Smooth muscle cell (in vitro differentiated cells): ENCODE measurements around the gene PTPRA. TPM values are rescaled to one million over a fixed set of nuclear protein-coding genes. Genes with fewer than 3 reads are reported as not detected.
"Not testable (repeated sequence)": the region's sequence is repeated elsewhere in the genome, so short reads cannot be mapped to it uniquely, and the experiment has no call there.

Experiments used
- DNase-seq: peaks from one replicate; lab custom pipeline; 2025; ENCODE audit not compliant: unreplicated experiment; lab: John Stamatoyannopoulos, UW
- H2AFZ ChIP-seq: fragments of 200-600 bp; sonication (generic); 2 replicates; pipeline ENCODE4 v1.6.0; 2016; ENCODE audit warnings: antibody characterized with exemption, low read depth, mild to moderate bottlenecking
- H3F3A ChIP-seq: fragments of 200-600 bp; sonication (generic); 2 replicates; pipeline ENCODE4 v1.6.0; 2017; ENCODE audit warnings: antibody characterized with exemption, low read depth
- H3K27ac ChIP-seq: fragments of 200-600 bp; sonication (generic); 2 replicates; pipeline ENCODE4 v1.5.1; 2016; ENCODE audit warnings: low read depth, mild to moderate bottlenecking
- H3K27me3 ChIP-seq: fragments of 200-600 bp; sonication (generic); 2 replicates; pipeline ENCODE4 v1.6.1; 2016; ENCODE audit warnings: low read depth, mild to moderate bottlenecking
- H3K36me3 ChIP-seq: fragments of 200-600 bp; sonication (generic); 2 replicates; pipeline ENCODE4 v1.5.1; 2016; ENCODE audit warnings: low read depth
- H3K4me1 ChIP-seq: fragments of 200-600 bp; sonication (generic); 2 replicates; pipeline ENCODE4 v1.5.1; 2016; ENCODE audit warnings: low read depth
- H3K4me2 ChIP-seq: fragments of 200-600 bp; sonication (generic); 2 replicates; pipeline ENCODE4 v1.6.0; 2016; ENCODE audit warnings: mild to moderate bottlenecking
- H3K4me3 ChIP-seq: fragments of 200-600 bp; sonication (generic); 2 replicates; pipeline ENCODE4 v1.5.1; 2016; ENCODE audit warnings: mild to moderate bottlenecking
- H3K79me2 ChIP-seq: fragments of 200-600 bp; sonication (generic); 2 replicates; pipeline ENCODE4 v1.6.0; 2016; ENCODE audit warnings: low read depth, mild to moderate bottlenecking
- H3K9ac ChIP-seq: fragments of 200-600 bp; sonication (generic); 2 replicates; pipeline ENCODE4 v1.6.0; 2016; ENCODE audit warnings: low read depth
- H3K9me3 ChIP-seq: fragments of 200-600 bp; sonication (generic); replicated peaks from 2 replicates; pipeline ENCODE4 v1.5.1; 2016; ENCODE audit warnings: low read depth
- H4K20me1 ChIP-seq: fragments of 200-600 bp; sonication (generic); 2 replicates; pipeline ENCODE4 v1.6.0; 2016; ENCODE audit warnings: low read depth
- CTCF ChIP-seq: fragments of 200-600 bp; sonication (generic); IDR thresholded peaks from 2 replicates; pipeline ENCODE4 v1.5.1; 2017; ENCODE audit warnings: borderline replicate concordance, mild to moderate bottlenecking, antibody characterized with exemption; ENCODE audit not compliant: insufficient read depth, poor library complexity, severe bottlenecking
- WGBS: methylation state at CpG from one replicate; pipeline ENCODE4 v1.1.7; 2016; ENCODE audit warnings: low lambda C conversion rate; 5-methylcytosine and 5-hydroxymethylcytosine counted together
- polyA plus RNA-seq: library from polyadenylated mRNA; unstranded; fragments of >200 nt; fragmentation: Nextera tagmentation; extraction: Ambion mirVana; gene quantifications from 2 replicates; pipeline ENCODE4 v1.2.1, GENCODE V29; 2016
- total RNA-seq: library from RNA; depleted of rRNA; stranded (reverse); fragments of >200 nt; gene quantifications from 2 replicates; pipeline ENCODE4 v1.2.3, GENCODE V29; 2014

PTPRA gene
- total RNA-seq (48.9 and 66.1 TPM in 2 replicates), polyA plus RNA-seq (35.3 and 38.4 TPM in 2 replicates)

GRCh38 chr20:2873010-2873746 lies at the start of gene PTPRA:
TSS of gene PTPRA (plus strand) at chr20:2873481. CDS start at chr20:2964278, 90,797 bp downstream.
- peaks cover 38% of the 10 kb centered on the region for H4K20me1 ChIP-seq
- H3K27me3 ChIP-seq = no peaks in the 10 kb centered on the region

GRCh38 chr20:2825761-2826160 lies 47.5 kb upstream of the PTPRA start:
- no peaks in the 10 kb centered on the region for H4K20me1 ChIP-seq
- no peaks in the 10 kb centered on the region for H3F3A ChIP-seq
- no peaks in the 10 kb centered on the region for H3K4me1 ChIP-seq
- H3K27ac ChIP-seq = no peak overlapping the region
- H2AFZ ChIP-seq = no peak overlapping the region
- 88% methylated on average over 2 of the region's 2 CpGs for WGBS
- no peak overlapping the region for H3K9ac ChIP-seq
- no peaks in the 10 kb centered on the region for H3K36me3 ChIP-seq
- H3K9me3 ChIP-seq = no peaks in the 10 kb centered on the region
- H3K79me2 ChIP-seq = no peaks in the 10 kb centered on the region
- no peak for DNase-seq
- H3K4me3 ChIP-seq = no peak overlapping the region
- no peaks in the 10 kb centered on the region for H3K27me3 ChIP-seq
- TF ChIP-seq CTCF = no peak
- H3K4me2 ChIP-seq = no peak overlapping the region

More at GRCh38 chr20:2873010-2873746, at the start of gene PTPRA:
- H3K9me3 ChIP-seq = no peaks in the 10 kb centered on the region
- peak; percentile 59 for DNase-seq
- peak within 1 kb of the TSS; percentile 95 for H3K4me3 ChIP-seq
- peak within 1 kb of the TSS; percentile 99 for H3K4me2 ChIP-seq
- under 1% methylated on average over 70 of the region's 83 CpGs for WGBS
- H2AFZ ChIP-seq = peak within 1 kb of the TSS; percentile 73
- H3K36me3 ChIP-seq = no peaks in the 10 kb centered on the region
- H3K27ac ChIP-seq = no peak within 1 kb of the TSS
- H3K4me1 ChIP-seq = peaks cover 25% of the 10 kb centered on the region
- H3K79me2 ChIP-seq = peaks cover 42% of the 10 kb centered on the region
- H3K9ac ChIP-seq = peak within 1 kb of the TSS; percentile 65
- peaks cover 14% of the 10 kb centered on the region for H3F3A ChIP-seq
- TF ChIP-seq CTCF = no peak

GRCh38 chr20:2826655-2827054 lies 46.6 kb upstream of the PTPRA start:
- Histone ChIP-seq H3K27ac (no peak overlapping the region), H4K20me1 (no peaks in the 10 kb centered on the region), H3K4me2 (no peak overlapping the region), H3K36me3 (no peaks in the 10 kb centered on the region), H3K27me3 (no peaks in the 10 kb centered on the region), H3K9me3 (no peaks in the 10 kb centered on the region), H3K79me2 (no peaks in the 10 kb centered on the region), H3K4me3 (no peak overlapping the region), H3K9ac (no peak overlapping the region), H2AFZ (no peak overlapping the region), H3F3A (peaks cover 2% of the 10 kb centered on the region), H3K4me1 (no peaks in the 10 kb centered on the region)
- no peak for DNase-seq
- 93% methylated on average over 4 of the region's 4 CpGs for WGBS
- TF ChIP-seq CTCF = no peak

GRCh38 chr20:2829376-2829775 lies 43.9 kb upstream of the PTPRA start:
- 82% methylated on average over 6 of the region's 6 CpGs for WGBS

GRCh38 chr20:2831206-2831605 lies 42.1 kb upstream of the PTPRA start:
- not testable (repeated sequence) for H3K9ac ChIP-seq, H2AFZ ChIP-seq, DNase-seq, H3K27ac ChIP-seq, H3K9me3 ChIP-seq, H3K4me3 ChIP-seq, H3K27me3 ChIP-seq, H3K79me2 ChIP-seq, H3K4me1 ChIP-seq, H3K36me3 ChIP-seq, H4K20me1 ChIP-seq, H3K4me2 ChIP-seq
- H3F3A ChIP-seq = peaks cover 14% of the 10 kb centered on the region
- 95% methylated on average over 7 of the region's 7 CpGs for WGBS

More at GRCh38 chr20:2829376-2829775, 43.9 kb upstream of the PTPRA start:
- Histone ChIP-seq H3K79me2 (no peaks in the 10 kb centered on the region), H3K9me3 (no peaks in the 10 kb centered on the region), H3K27ac (no peak overlapping the region), H3K36me3 (no peaks in the 10 kb centered on the region), H3K9ac (no peak overlapping the region), H3K27me3 (no peaks in the 10 kb centered on the region), H3K4me3 (no peak overlapping the region), H3F3A (peaks cover 14% of the 10 kb centered on the region), H3K4me2 (no peak overlapping the region), H3K4me1 (no peaks in the 10 kb centered on the region), H2AFZ (no peak overlapping the region), H4K20me1 (no peaks in the 10 kb centered on the region)
- DNase-seq = no peak
- TF ChIP-seq CTCF = no peak
